ENCODE results near the gene FBXW11. TPM values are rescaled to one million over a fixed set of nuclear protein-coding genes. Genes with fewer than 3 reads are reported as not detected.
A peak's percentile ranks its signal among the peaks of the same experiment; 100 is the strongest.
"Not testable (repeated sequence)": the region's sequence is repeated elsewhere in the genome, so short reads cannot be mapped to it uniquely, and the experiment has no call there.

The FBXW11 gene
- total and polyA plus RNA-seq, 2 experiments from 2014 or later: 59.0 to 98.0 TPM

DNA sequence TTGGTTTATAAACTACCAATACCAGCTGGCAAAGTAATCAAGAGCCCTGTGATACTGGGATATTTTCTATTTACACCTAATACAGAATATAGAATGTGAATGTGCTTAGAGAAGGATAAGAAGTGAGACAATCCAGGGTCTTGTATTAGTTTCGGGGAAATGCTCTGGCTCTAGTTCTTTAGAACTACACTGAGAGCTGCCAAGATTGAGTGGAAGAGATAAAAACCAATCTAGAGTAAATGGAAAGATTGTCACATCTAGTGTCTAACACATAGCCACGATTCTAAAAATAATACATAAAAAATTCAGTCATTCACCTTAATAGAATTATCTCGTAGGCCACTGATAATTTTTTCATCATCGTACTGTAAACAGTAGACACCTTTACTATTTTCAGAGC, 115.3 kb downstream of the FBXW11 start:
- H3K9me3 ChIP-seq (ENCODE audit: low read depth): no peaks in the 10 kb centered on the region

DNA sequence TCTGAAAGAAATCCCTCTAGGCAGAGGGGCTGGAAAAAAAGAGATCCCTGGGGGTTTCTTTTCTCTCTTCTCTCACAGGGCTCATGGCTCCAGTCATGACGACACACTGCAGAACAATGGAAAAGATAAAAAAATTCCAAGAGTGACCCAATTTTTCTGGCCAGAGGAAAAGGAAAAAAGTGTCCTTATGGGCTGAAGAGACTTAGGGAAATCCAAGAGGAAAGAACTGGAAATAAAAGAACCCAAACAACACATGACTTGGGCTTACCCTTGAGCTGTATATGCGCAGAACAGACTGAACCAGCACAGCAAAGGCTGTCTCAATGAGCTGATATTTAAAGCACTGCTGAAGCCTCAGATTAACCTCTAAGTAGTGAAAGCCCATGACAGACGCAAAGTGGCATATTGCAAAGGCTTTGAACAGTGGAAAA, 118.4 kb downstream of the FBXW11 start:
- TF ChIP-seq, protein P1, sequence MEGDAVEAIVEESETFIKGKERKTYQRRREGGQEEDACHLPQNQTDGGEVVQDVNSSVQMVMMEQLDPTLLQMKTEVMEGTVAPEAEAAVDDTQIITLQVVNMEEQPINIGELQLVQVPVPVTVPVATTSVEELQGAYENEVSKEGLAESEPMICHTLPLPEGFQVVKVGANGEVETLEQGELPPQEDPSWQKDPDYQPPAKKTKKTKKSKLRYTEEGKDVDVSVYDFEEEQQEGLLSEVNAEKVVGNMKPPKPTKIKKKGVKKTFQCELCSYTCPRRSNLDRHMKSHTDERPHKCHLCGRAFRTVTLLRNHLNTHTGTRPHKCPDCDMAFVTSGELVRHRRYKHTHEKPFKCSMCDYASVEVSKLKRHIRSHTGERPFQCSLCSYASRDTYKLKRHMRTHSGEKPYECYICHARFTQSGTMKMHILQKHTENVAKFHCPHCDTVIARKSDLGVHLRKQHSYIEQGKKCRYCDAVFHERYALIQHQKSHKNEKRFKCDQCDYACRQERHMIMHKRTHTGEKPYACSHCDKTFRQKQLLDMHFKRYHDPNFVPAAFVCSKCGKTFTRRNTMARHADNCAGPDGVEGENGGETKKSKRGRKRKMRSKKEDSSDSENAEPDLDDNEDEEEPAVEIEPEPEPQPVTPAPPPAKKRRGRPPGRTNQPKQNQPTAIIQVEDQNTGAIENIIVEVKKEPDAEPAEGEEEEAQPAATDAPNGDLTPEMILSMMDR (IDR thresholded peaks at IDR 0.05; ENCODE audit: low read depth, low read length): no peak
- no peaks in the 10 kb centered on the region for H3K36me3 ChIP-seq
- H3K27ac ChIP-seq: peak overlapping the region; percentile 95
- no peaks in the 10 kb centered on the region for H3K27me3 ChIP-seq
- DNase-seq (ENCODE audit: low read depth in 1 of 2, low spot score in 1 of 2): peak; percentile 76 to 77
- H3K4me3 ChIP-seq: peak overlapping the region; percentile 3
- H3K9me3 ChIP-seq (ENCODE audit: low read depth): no peaks in the 10 kb centered on the region
- peaks cover 71% of the 10 kb centered on the region for H3K4me1 ChIP-seq (ENCODE audit: low read depth)

More for the DNA sequence above, 115.3 kb downstream of the FBXW11 start:
- peak in 1 of 2 donors; percentile 40 for DNase-seq (ENCODE audit: low read depth in 1 of 2, low spot score in 1 of 2)
- H3K4me3 ChIP-seq: no peak overlapping the region
- no peaks in the 10 kb centered on the region for H3K36me3 ChIP-seq
- H3K27ac ChIP-seq: peak overlapping the region; percentile 95
- no peaks in the 10 kb centered on the region for H3K27me3 ChIP-seq
- H3K4me1 ChIP-seq (ENCODE audit: low read depth): peaks cover 98% of the 10 kb centered on the region
- TF ChIP-seq, protein P1 (IDR thresholded peaks at IDR 0.05; ENCODE audit: low read depth, low read length): no peak

DNA sequence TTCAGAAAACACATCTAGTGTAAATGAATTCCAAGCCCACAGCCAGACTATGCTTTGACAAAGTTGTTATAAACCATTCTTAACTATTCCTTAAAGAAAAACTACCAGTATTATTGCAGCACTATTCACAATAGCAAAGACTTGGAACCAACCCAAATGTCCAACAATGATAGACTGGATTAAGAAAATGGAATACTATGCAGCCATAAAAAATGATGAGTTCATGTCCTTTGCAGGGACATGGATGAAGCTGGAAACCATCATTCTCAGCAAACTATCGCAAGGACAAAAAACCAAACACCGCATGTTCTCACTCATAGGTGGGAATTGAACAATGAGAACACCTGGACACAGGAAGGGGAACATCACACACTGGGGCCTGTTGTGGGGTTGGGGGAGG, 120.4 kb downstream of the FBXW11 start:
- not testable (repeated sequence) for H3K36me3 ChIP-seq; H3K4me3 ChIP-seq; DNase-seq (ENCODE audit: low read depth in 1 of 2, low spot score in 1 of 2); H3K9me3 ChIP-seq (ENCODE audit: low read depth); H3K27ac ChIP-seq; H3K27me3 ChIP-seq
- H3K4me1 ChIP-seq (ENCODE audit: low read depth): peaks cover 60% of the 10 kb centered on the region

- Histone ChIP-seq H3K9me3 (ENCODE audit: low read depth) (no peaks in the 10 kb centered on the region), H3K4me1 (ENCODE audit: low read depth) (peaks cover 41% of the 10 kb centered on the region), H3K4me3 (no peak overlapping the region), H3K27ac (peak overlapping the region; percentile 25), H3K36me3 (no peaks in the 10 kb centered on the region), H3K27me3 (no peaks in the 10 kb centered on the region)
- no peak for DNase-seq (ENCODE audit: low read depth in 1 of 2, low spot score in 1 of 2)
- TF ChIP-seq, protein P1 (IDR thresholded peaks at IDR 0.05; ENCODE audit: low read depth, low read length): no peak
These were observed 124.3 kb downstream of the FBXW11 start for GRCh38 chr5:171882118-171882517.

- H3K27ac ChIP-seq: peak overlapping the region; percentile 55
- no peaks in the 10 kb centered on the region for H3K9me3 ChIP-seq (ENCODE audit: low read depth)
- TF ChIP-seq, protein P1 (IDR thresholded peaks at IDR 0.05; ENCODE audit: low read depth, low read length): no peak
- H3K4me1 ChIP-seq (ENCODE audit: low read depth): peaks cover 70% of the 10 kb centered on the region
- H3K4me3 ChIP-seq: no peak overlapping the region
- peak in 1 of 2 donors; percentile 85 for DNase-seq (ENCODE audit: low read depth in 1 of 2, low spot score in 1 of 2)
- H3K36me3 ChIP-seq: peaks cover 21% of the 10 kb centered on the region
- H3K27me3 ChIP-seq: no peaks in the 10 kb centered on the region
These were observed 132.2 kb downstream of the FBXW11 start for GRCh38 chr5:171874234-171874633.

GRCh38 chr5:171872666-171873065, 133.8 kb downstream of the FBXW11 start:
- Histone ChIP-seq H3K9me3 (ENCODE audit: low read depth) (no peaks in the 10 kb centered on the region), H3K27me3 (no peaks in the 10 kb centered on the region), H3K36me3 (peaks cover 26% of the 10 kb centered on the region), H3K4me3 (no peak overlapping the region), H3K27ac (peak overlapping the region; percentile 95), H3K4me1 (ENCODE audit: low read depth) (peaks cover 67% of the 10 kb centered on the region)
- TF ChIP-seq, protein P1 (IDR thresholded peaks at IDR 0.05; ENCODE audit: low read depth, low read length): no peak
- DNase-seq (ENCODE audit: low read depth in 1 of 2, low spot score in 1 of 2): no peak
